ENCODE data around the gene GIPC3. TPM values are rescaled to one million over a fixed set of nuclear protein-coding genes. Genes with fewer than 3 reads are reported as not detected.
A peak's percentile ranks its signal among the peaks of the same experiment; 100 is the strongest.

Gene GIPC3
- total RNA-seq, 4 donors from 2014 or later: 0.18 to 0.76 (median 0.22) TPM

DNA sequence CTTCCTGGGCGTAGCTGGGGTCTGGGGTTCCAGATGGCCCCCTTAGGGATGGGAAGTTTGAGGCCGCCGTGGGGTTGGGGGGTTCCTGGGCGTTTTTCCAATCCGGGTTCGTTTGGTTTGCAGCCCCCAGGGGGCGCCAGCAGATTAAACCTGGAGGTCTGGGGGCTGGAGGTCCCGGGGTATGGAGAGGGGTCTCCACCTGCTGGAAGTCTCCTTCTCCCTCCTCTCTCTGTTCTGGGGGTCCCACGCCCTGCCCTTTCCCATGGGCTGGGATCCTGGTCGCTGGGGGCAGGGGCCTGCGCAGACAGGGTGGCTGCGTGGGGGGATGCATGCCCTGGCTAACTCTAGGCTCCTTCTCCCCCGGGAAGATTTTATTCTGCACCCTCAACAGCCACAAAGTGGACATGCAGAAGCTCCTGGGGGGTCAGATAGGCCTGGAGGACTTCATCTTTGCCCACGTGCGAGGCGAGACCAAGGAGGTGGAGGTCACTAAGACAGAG, 899 bp downstream of the GIPC3 start:
- H3K27me3 ChIP-seq: peaks cover 0 to 30% (median 7%) of the 10 kb centered on the region in 4 donors
- H3K4me3 ChIP-seq: peak overlapping the region in 3 of 4 donors; percentile 40 to 62 (median 43)
- no peaks in the 10 kb centered on the region for H3K36me3 ChIP-seq
- intact Hi-C loops (cut with DNase I): no loop called here
- no peak for TF ChIP-seq POLR2A (IDR thresholded peaks at IDR 0.05)
- TF ChIP-seq, protein P1, sequence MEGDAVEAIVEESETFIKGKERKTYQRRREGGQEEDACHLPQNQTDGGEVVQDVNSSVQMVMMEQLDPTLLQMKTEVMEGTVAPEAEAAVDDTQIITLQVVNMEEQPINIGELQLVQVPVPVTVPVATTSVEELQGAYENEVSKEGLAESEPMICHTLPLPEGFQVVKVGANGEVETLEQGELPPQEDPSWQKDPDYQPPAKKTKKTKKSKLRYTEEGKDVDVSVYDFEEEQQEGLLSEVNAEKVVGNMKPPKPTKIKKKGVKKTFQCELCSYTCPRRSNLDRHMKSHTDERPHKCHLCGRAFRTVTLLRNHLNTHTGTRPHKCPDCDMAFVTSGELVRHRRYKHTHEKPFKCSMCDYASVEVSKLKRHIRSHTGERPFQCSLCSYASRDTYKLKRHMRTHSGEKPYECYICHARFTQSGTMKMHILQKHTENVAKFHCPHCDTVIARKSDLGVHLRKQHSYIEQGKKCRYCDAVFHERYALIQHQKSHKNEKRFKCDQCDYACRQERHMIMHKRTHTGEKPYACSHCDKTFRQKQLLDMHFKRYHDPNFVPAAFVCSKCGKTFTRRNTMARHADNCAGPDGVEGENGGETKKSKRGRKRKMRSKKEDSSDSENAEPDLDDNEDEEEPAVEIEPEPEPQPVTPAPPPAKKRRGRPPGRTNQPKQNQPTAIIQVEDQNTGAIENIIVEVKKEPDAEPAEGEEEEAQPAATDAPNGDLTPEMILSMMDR (IDR thresholded peaks at IDR 0.05): peak in 4 of 6 experiments; percentile 31 to 53 (median 40)
- H3K9me3 ChIP-seq: peaks cover 0 to 4% (median 0%) of the 10 kb centered on the region in 3 donors
- no peak for DNase-seq
- H3K27ac ChIP-seq: peak overlapping the region in 3 of 4 donors; percentile 35 to 66 (median 42)
- WGBS, 2 donors: 8 to 10% methylated on average over 2 to 5 of the region's 16 CpGs
- H3K4me1 ChIP-seq: peaks cover 5 to 20% (median 11%) of the 10 kb centered on the region in 3 donors

DNA sequence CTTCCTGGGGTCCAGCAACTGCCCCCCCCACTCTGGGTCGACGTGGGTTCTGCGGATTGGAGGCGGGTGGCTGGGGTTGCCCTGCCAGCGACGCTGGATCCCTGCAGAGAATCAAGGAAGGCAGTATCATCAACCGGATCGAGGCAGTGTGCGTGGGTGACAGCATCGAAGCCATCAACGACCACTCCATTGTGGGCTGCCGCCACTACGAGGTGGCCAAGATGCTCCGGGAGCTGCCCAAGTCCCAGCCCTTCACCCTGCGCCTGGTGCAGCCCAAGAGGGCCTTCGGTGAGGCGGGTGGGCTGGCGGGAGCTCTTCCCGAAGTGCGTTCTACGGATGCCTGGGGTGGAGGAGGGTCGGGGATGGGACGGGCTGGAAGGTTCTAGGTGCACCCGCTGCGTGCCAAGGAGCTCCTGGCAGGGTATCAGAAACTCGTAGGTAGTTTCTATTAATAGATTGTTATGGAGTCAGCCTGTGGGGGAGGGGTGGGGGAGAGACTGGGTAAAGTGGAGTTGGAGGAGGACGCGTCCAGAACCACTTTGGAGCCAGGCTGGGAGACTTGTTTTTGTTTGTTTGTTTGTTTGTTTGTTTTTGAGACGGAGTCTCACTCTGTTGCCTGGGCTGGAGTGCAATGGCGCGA, 1.5 kb downstream of the GIPC3 start:
- intact Hi-C loops (cut with DNase I): no loop called here
- H3K27me3 ChIP-seq: peaks cover 0 to 30% (median 7%) of the 10 kb centered on the region in 4 donors
- H3K4me3 ChIP-seq: no peak overlapping the region
- H3K9me3 ChIP-seq: peaks cover 0 to 4% (median 0%) of the 10 kb centered on the region in 3 donors
- no peak for TF ChIP-seq POLR2A (IDR thresholded peaks at IDR 0.05)
- TF ChIP-seq, protein P1 (IDR thresholded peaks at IDR 0.05): no peak
- peaks cover 5 to 20% (median 11%) of the 10 kb centered on the region in 3 donors for H3K4me1 ChIP-seq
- H3K36me3 ChIP-seq: no peaks in the 10 kb centered on the region
- peak overlapping the region in 3 of 4 donors; percentile 3 to 42 (median 35) for H3K27ac ChIP-seq
- DNase-seq: no peak
- 53 to 76% methylated on average over 7 to 11 of the region's 31 CpGs for WGBS, 2 donors

DNA sequence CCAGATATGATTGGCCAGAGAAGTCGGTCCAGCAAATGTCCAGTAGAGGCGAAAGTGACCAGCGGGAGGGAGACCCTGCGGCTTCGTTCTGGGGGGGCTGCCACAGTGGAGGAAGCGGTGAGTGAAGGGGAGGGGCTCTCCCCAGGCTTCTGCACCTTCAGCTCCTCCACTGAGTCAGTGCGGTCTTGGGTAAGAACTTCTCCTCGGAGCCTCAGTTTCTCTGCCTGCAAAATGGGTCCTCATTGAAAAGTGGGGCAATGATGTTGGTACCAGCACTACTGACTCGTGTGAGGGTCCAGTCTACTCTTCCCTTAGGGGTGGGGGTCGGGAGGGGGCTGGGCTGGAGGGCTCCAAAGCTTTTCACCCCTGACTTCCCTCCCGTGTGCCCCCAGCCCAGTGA, 4.2 kb downstream of the GIPC3 start:
- Histone ChIP-seq H3K4me3 (no peak overlapping the region), H3K9me3 (peaks cover 0 to 4% (median 0%) of the 10 kb centered on the region in 3 donors), H3K36me3 (no peaks in the 10 kb centered on the region), H3K4me1 (peaks cover 5 to 20% (median 11%) of the 10 kb centered on the region in 3 donors), H3K27ac (no peak overlapping the region), H3K27me3 (peaks cover 0 to 35% (median 7%) of the 10 kb centered on the region in 4 donors)
- WGBS, 2 donors: 91 to 95% methylated on average over 6 to 8 of the region's 11 CpGs
- no peak for DNase-seq
- TF ChIP-seq POLR2A (IDR thresholded peaks at IDR 0.05): no peak
- TF ChIP-seq, protein P1 (IDR thresholded peaks at IDR 0.05): no peak
- intact Hi-C loops (cut with DNase I): no loop called here

DNA sequence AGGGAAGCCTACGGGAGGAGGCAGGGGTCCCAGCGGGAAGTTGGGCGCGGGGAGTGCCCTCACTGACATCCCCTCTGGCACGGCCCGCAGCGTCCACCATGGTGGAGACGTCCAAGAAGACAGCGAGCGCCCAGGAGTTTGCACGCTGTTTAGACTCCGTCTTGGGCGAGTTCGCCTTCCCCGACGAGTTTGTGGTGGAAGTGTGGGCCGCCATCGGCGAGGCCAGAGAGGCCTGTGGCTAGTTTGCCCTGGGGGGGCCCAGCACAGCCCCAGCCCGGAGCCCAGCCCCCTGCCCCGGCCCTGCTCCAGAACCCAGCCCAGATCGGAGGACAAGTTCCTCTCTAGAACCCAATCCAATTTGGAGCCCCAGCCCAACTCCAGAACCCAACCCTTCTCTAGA, 4.7 kb downstream of the GIPC3 start:
- Histone ChIP-seq H3K36me3 (no peaks in the 10 kb centered on the region), H3K4me3 (no peak overlapping the region), H3K9me3 (peaks cover 0 to 4% (median 0%) of the 10 kb centered on the region in 3 donors), H3K27me3 (peaks cover 0 to 30% (median 7%) of the 10 kb centered on the region in 4 donors), H3K27ac (no peak overlapping the region), H3K4me1 (peaks cover 5 to 20% (median 11%) of the 10 kb centered on the region in 3 donors)
- TF ChIP-seq POLR2A (IDR thresholded peaks at IDR 0.05): no peak
- TF ChIP-seq, protein P1 (IDR thresholded peaks at IDR 0.05): no peak
- DNase-seq: no peak
- no CpG with 5 or more reads among the region's 22 CpGs for WGBS, 2 donors
- intact Hi-C loops (cut with DNase I): no loop called here

DNA sequence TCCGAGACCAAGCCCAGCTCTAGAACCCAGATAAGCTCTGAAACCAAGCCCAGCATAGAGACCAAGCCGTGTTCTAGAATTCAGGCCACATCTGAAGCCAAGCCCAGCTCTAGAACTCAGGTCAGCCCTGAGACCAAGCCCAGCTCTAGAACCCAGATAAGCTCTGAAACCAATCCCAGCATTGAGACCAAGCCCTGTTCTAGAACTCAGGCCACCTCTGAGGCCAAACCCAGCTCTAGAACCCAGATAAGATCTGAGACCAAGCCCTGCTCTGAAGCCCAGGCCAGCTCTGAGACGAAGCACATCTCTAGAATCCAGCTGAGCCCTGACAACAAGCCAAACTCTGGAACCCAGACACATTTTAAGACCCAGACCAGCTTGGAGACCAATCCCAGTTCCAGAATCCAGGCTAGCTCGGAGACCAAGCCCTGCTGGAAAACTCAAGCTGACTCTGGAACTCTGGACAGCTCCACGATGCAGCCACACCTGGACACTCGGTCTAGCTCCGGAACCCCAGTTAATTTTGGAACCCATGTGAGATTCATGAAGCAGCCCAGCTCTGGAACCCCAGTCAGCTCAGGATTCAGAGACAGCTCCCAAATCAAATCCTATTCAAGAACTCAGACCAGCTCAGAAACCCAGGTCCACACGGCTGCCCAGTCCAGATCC, 5.8 kb downstream of the GIPC3 start:
- Histone ChIP-seq H3K9me3 (peaks cover 0 to 4% (median 0%) of the 10 kb centered on the region in 3 donors), H3K4me1 (peaks cover 0 to 9% (median 0%) of the 10 kb centered on the region in 3 donors), H3K36me3 (no peaks in the 10 kb centered on the region), H3K27ac (no peak overlapping the region), H3K4me3 (no peak overlapping the region), H3K27me3 (peaks cover 0 to 19% (median 2%) of the 10 kb centered on the region in 4 donors)
- 84 to 93% methylated on average over 6 to 7 of the region's 8 CpGs for WGBS, 2 donors
- no peak for TF ChIP-seq POLR2A (IDR thresholded peaks at IDR 0.05)
- TF ChIP-seq, protein P1 (IDR thresholded peaks at IDR 0.05): no peak
- DNase-seq: no peak
- intact Hi-C loops (cut with DNase I): no loop called here
